ENCODE results near the gene ZNF618.
"Not testable (repeated sequence)": the region's sequence is repeated elsewhere in the genome, so short reads cannot be mapped to it uniquely, and the experiment has no call there.

The ZNF618 gene

DNA sequence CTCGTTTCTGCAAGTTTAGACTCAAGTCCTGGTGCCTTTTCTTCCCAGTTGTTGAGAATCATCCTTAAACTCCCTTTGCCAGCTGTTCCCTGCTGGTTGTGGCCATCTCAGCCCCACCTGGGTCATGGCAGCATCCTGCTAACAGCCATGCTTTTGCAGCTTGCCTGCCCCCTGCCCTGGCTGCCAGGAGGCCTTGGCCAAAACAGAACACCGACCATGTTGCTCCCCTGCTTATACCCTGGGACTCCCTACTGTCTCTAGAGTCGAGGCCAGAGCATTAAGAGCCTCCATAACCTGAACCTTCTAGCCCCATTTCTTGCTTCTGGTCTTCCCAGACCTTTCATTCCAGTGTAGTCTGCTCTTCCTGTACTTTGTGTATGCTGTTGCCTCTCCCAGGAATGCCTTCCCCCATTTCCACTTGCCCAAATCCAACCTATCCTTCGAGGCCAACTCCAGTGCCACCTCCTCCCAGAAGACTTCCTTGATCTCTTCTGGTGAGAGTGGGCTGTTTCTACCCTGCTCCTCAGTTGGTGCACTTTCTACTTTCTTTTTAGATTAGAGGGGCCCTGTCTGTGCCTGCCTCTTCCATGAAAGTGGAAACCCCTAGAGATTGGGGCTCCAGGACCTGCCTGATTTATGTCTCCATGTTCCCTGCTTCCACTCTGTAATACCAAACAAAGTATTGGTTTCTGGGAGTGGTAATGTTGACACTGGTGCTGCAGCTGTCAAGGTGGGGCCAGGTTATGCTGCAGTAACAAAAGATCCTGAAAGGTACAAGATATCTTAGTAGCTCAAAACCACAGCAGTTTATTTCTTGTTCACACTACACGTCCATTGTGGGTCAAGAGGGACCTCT, 113.8 kb downstream of the ZNF618 start:
- no peak for DNase-seq (ENCODE audit: low read depth in 3 of 3)

GRCh38 chr9:113990570-113990907, 114.4 kb downstream of the ZNF618 start:
- no peak for DNase-seq (ENCODE audit: low read depth in 3 of 3)

- no peak for DNase-seq (ENCODE audit: low read depth in 3 of 3)
These were observed 114.9 kb downstream of the ZNF618 start for GRCh38 chr9:113990975-113991471.

DNA sequence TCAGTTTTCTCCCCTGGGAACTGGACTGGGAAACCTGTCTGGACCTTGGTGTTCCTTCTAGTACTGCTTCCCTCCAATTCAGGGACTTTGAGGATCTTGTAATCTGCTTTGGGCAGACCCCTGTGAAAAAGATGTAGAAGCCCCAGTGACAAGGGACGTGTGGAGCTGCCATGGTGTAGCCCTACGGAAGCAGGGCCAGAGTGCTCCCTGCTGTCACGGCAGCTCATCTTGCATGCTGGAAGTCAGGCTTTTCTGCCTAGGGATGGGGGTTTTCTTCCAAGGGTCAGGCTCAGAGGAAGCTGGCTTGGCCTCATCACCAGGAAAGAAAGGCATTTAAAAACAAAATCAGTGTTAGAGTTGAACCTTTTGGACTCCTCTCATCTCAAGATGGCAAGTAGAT, 115.6 kb downstream of the ZNF618 start:
- DNase-seq (ENCODE audit: low read depth in 3 of 3), result no peak

GRCh38 chr9:113992276-113992951, 116.3 kb downstream of the ZNF618 start:
- DNase-seq (ENCODE audit: low read depth in 3 of 3), result no peak

- no peak for DNase-seq (ENCODE audit: low read depth in 3 of 3)
These were observed 116.9 kb downstream of the ZNF618 start for GRCh38 chr9:113992994-113993393.

DNA sequence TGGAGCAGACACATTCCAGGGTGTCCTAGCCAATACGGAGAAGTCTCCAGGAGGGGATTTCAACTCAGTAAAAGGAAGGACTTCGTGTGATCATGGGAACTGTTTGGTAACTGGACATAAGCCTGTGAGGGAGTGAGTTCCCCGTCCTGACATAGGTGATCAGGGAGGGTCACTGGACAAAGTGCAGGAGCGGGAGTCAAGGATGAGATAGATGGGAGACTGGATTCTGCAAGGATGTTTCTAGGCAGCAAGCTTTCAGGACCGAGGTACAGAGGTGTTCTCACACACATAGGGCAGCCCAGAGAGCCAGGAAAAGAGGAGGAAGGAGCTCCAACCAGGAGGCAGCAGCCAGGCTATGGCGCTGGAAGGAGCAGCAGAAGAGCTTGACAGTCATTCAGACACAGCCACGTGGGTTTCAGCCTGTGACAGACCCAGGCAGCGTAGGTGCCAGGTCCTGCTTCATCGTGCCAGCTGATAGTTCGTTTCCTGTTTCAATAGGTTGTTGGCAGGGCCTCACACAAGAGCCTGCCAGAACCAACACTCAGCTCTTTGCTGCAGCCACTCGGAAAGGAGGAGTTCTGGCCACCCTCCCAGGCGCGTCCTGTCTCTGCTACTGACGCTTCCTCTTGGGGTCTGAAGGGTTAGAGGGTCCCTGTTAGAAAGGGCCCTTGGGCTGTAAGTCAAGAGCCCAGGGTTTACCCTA, 117.9 kb downstream of the ZNF618 start:
- peak in 1 of 3 donors; percentile 8 for DNase-seq (ENCODE audit: low read depth in 3 of 3)

GRCh38 chr9:113995401-113995800, 119.3 kb downstream of the ZNF618 start:
- DNase-seq (ENCODE audit: low read depth in 3 of 3), result no peak

- no peak for DNase-seq (ENCODE audit: low read depth in 3 of 3)
These were observed 119.9 kb downstream of the ZNF618 start for GRCh38 chr9:113995963-113996362.

- no peak for DNase-seq (ENCODE audit: low read depth in 3 of 3)
These were observed 120.5 kb downstream of the ZNF618 start for GRCh38 chr9:113996531-113997001.

DNA sequence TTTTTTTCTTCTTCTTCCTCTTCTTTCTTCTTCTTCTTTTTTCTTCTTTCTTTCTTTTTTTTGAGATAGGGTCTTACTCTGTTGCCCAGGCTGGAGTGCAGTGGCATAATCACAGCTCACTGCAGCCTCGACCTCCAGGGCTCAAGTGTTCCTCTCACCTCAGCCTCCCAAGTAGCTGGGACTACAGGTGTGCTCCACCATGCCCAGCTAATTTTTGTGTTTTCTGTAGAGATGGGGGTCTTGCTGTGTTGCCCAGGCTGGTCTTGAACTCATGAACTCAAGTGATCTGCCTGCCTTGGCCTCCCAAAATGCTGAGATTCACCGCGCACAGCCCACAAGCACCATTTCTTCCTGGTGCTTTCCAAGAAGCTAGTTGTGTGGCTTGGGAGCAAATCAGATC, 121.0 kb downstream of the ZNF618 start:
- not testable (repeated sequence) for DNase-seq (ENCODE audit: low read depth in 3 of 3)

- no peak for DNase-seq (ENCODE audit: low read depth in 3 of 3)
These were observed 121.5 kb downstream of the ZNF618 start for GRCh38 chr9:113997610-113998009.

GRCh38 chr9:113998114-113998513, 122.0 kb downstream of the ZNF618 start:
- DNase-seq (ENCODE audit: low read depth in 3 of 3), result no peak

GRCh38 chr9:113998525-113999255, 122.6 kb downstream of the ZNF618 start:
- no peak for DNase-seq (ENCODE audit: low read depth in 3 of 3)

DNA sequence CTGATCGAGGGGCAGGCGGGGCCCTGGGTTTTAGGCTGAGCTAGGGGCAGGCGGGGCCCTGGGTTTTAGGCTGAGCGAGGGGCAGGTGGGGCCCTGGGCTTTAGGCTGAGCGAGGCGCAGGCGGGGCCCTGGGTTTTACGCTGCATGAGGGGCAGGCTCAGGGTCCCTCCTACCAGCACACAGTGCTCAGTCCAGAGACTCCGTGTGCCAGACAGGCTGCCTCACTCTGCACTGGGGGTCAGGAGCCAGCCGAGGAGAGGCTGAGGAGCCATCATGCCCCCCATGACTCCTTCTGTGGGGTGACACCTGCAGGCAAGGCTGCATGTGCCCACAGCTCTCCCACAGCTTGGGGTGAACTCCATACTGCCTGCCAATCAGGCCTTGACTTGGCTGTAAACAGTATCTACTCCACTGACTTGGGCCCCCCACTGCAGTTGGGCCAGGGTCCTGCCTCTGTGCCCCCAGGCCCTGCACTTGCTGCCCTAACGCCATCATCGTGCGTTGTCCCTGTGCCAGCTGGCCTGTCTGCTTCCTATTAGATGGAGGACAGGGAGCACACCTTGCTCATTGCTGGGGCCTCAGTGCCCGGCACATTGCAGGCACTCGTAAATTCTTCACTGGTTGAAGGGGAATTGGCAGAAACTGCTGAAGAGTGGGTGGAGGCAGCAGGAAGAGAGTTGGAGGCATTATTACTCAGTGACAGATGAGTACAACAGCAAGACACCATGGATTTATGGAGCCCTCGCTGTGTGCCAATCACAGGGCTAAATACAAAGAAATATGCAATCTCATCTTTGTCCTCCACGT, 123.3 kb downstream of the ZNF618 start:
- no peak for DNase-seq (ENCODE audit: low read depth in 3 of 3)

DNA sequence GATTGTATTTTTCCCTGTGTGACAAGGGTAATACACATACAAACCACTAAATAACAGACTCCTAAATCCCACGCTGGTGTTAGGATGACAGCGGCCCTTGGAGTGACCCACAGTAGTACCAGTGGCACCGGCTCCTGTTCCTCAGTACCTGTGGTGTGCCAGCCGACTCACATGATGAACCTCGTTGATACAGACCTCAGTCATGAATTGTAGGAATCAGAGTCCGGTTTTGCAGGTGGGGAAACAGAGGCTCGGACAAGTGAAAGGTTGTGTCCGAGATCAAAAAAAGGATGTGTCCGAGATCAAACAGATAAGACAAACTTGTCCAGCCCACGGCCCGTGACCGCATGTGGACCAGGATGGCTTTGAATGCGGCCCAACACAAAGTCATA, 124.0 kb downstream of the ZNF618 start:
- no peak for DNase-seq (ENCODE audit: low read depth in 3 of 3)

DNA sequence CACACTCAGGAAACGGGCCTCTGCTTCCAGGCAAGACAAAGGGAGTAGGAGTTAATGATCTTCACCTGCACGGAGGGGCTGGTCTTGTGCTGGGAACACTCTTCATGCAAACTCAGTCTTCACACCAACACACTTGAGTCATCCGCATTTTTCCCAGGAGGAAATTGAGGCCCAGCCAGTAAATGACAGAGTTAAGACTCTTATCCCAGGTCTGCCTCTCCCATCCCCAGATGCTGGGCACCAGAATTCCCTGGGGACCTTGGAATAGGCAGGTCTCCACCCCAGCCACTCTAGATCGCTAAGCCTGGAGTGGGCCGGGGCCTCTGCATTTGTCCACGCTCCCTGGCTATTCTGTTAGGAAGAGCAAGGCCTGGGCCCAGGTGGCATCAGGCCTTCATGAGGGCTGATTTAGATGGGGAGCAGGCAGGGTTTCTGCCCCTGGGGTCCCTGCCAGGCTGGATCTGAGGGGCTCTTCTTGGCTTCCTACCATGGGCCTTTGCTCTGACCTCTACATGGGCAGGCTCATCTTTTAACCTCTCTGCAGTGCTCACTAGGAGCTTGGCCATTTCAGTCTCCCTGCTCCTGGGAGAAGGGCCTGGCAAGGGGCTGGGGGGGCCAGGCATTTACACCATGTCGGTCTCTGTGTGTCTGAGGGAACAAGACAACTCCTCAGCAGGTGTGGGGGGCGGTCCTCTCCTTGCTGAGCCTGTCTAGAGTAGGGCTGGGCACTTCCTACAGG, 124.7 kb downstream of the ZNF618 start:
- no peak for DNase-seq (ENCODE audit: low read depth in 3 of 3)

GRCh38 chr9:114001410-114001685, 125.2 kb downstream of the ZNF618 start:
- DNase-seq (ENCODE audit: low read depth in 3 of 3), result no peak

GRCh38 chr9:114001794-114002261, 125.7 kb downstream of the ZNF618 start:
- no peak for DNase-seq (ENCODE audit: low read depth in 3 of 3)

DNA sequence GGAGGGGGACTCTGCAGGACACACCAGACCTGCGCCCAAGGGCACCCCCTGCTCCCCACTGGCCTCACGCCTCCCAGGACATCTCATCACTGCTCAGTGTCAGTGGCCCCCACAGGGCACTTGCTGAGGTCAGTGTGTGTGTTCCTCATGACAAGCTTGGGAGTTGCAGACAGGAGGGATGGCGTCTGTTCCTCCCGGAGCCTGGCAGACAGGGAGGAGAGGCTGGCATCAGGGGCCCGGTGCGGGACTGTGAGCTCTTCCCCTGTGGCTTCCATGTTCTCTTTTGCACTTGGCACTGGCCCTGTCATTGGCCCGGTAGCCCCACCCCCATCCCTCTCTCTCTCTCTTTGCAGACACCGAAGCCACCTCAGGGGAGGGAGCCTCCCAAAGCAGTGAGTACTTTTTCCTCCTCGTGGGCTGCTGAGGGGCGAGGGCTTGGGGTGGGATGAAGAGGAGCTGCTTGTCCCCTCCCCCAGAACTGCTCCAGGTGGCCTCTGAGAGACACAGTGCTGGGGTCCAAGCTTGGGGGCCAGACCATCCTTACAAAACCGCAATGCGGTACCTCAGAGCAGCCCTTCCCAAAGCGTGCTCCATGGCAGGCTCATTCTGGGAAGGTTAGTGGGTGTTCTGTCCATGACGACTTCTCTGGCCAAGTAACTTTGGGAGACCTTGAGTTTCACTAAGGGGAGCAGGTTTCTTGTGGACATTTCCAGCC, 126.3 kb downstream of the ZNF618 start:
- no peak for DNase-seq (ENCODE audit: low read depth in 3 of 3)
